GM19025 (cell line): ENCODE results near the gene HCN2.
"Not testable (repeated sequence)": the region's sequence is repeated elsewhere in the genome, so short reads cannot be mapped to it uniquely, and the experiment has no call there.

Experiments
- ATAC-seq: cut with Tn5 transposase; IDR thresholded peaks from one replicate; pipeline ENCODE4 v1.9.1; 2021; ENCODE audit warnings: mild to moderate bottlenecking, low read depth, moderate library complexity; ENCODE audit not compliant: unreplicated experiment

HCN2 gene

GRCh38 chr19:617551-618246 is 28.0 kb downstream of the HCN2 start:
- no peak for ATAC-seq

DNA sequence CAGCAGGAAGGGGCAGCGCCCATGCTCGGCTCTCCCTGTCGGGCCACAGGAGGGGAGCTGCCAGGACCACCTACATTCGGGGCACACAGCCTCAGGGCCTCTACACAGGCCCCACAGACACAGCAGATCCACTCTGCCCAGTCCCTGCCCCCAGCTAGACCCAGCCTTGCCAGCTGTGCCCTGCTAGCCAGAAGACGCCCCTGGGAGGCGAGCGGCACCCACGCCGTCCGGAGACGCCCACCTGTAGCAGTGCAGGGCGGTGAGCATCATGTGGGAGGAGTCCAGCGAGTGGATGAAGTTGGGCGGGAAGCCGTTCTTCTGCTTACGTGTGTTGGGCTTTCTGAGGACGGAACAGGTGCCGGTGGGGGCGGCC is 28.6 kb downstream of the HCN2 start:
- ATAC-seq = no peak

- ATAC-seq = no peak
Observed at GRCh38 chr19:618674-619285, 29.1 kb downstream of the HCN2 start.

DNA sequence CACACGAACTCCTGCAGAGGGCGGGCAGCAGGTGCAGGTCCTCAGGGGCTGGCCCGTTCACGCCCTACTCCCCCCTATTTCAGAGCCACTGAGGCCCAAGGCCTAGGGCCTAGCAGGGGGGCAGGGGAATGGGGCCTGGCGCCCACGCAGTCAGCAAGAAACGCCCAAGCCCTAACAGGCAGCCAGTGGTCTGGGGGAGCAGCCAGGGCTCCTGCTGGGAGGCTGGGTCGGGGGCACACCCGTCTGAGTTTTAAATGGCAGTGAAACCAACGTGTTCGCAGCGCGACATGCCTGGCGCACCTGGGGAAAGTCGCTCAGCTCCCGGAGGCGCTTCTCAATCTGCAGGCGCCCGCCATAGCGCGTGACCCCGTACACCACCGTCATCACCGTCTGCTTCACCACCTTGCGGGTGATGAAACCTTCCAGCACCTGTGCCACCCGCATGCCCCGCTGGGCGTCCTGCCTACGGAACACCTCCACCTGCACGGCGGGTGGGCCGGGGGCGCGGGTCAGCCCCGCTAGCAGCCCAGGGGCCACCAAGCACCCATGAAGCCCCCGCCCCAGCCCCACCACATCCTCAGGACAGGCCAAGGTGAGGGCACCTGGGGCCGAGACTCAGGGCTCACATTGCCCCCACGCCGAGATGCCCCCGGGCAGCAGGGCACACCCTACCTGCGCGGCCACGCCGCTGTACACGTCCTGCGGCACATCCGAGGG is 29.8 kb downstream of the HCN2 start:
- ATAC-seq = no peak

GRCh38 chr19:620166-620862 is 30.6 kb downstream of the HCN2 start:
- ATAC-seq = no peak

- ATAC-seq = not testable (repeated sequence)
Observed at GRCh38 chr19:621191-621590, 31.5 kb downstream of the HCN2 start.

GRCh38 chr19:621819-622218 is 32.1 kb downstream of the HCN2 start:
- no peak for ATAC-seq

GRCh38 chr19:622666-623065 is 33.0 kb downstream of the HCN2 start:
- ATAC-seq = no peak

DNA sequence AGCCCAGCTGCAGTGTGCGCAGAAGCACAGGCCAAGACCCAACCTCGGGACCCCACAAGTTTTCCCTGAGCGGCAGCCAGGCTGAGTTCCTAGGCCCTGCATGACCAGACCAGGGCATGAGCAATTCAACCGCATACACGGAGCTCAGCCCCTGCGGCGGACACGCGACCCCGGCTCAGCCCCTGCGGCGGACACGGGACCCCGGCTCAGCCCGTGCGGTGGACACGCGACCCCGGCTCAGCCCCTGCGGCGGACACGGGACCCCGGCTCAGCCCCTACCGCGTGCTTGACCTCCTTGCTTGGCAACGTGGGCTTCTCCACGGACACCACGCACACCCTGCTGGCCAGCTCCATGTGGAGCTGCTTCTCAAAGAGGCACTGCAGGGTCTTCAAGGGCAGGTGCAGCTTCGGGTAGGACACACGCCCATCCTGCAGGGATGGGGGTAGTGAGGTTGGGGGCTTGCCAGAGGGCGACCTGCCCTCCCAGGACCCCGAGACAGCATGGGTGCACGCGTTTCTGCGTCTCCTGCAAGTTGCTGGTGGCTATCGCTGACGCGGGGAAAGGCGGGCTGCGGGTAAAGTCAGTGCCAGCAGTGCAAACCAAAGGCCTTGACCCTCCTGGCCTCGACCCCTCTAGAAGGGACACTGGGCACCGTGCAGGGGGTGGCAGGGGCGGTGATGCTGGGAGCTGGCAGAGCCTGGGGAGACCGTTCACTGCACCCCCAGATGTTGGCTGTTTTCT is 33.7 kb downstream of the HCN2 start:
- ATAC-seq = no peak

DNA sequence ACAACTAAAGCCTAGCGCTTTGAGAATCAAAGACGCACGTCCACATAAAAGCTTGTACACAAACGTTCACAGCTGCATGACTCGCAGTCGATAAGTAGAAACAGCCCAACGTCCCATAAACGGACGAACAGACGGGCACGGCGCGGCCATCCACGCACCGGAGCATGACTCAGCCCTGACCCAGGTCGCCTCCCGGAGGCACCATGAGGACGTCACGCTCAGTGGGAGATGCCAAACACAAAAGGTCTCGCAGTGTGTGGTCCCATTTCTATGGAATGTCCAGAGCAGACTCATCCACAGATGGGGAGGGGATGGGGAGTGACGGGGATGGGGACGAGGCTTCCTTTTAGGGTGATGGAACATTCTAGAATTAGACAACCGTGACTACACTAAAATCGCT is 34.3 kb downstream of the HCN2 start:
- no peak for ATAC-seq

DNA sequence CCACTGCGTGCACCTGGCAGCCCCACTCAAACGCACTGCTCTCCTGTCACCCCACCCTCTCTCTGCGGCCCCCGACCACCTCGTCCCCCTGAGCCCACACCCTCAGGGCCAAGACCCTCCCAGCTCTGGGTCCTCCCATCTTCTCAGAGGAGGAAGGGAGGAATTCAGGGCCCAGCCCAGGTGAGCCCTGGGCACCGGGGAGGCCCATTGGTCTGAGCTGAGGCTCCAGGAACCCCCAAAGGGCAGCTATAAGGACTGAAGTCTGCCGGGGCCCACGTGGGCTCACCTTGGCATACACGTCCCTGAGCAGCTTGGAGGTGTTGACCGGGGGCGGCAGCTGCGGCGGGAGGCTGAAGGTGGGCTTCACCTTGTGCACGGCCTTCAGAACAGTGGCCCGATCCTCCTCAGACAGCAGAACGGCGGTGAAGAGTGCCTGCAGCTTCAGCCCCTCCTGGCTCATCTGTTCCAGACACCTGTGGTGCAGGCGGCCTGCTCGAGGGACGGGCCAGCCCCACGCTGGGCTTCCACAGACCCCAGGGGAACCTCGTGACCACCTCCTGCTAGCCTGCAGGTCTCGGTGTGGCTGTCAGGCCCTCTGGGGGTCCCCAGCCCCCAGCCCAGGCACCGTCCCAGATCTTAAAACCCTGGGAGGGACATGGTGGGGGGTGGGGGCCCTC is 34.9 kb downstream of the HCN2 start:
- no peak for ATAC-seq

- ATAC-seq = no peak
Observed at GRCh38 chr19:625257-625656, 35.6 kb downstream of the HCN2 start.

- ATAC-seq = not testable (repeated sequence)
Observed at GRCh38 chr19:626566-626965, 36.9 kb downstream of the HCN2 start.

GRCh38 chr19:628168-628567 is 38.5 kb downstream of the HCN2 start:
- no peak for ATAC-seq

DNA sequence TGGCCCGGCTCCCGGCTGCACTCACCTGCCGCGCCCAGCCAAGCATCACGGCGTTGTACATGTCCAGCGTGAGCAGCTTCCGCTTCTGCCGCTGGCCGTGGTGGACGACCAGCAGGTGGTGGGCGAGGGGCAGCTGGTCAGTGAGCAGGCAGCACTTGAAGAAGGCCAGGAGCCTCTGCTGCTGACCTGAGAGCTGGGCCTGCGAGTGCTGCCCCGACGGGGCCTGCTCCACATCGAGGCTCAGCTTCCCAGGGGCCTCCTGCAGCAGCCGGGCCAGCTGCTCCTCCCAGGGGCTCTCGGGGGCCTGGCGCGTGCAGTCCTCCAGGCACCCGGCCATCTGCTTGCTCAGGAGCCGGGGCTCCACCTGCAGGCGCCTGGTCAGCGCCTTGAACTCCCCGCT is 39.8 kb downstream of the HCN2 start:
- ATAC-seq = not testable (repeated sequence)

- no peak for ATAC-seq
Observed at GRCh38 chr19:629961-630714, 40.5 kb downstream of the HCN2 start.

DNA sequence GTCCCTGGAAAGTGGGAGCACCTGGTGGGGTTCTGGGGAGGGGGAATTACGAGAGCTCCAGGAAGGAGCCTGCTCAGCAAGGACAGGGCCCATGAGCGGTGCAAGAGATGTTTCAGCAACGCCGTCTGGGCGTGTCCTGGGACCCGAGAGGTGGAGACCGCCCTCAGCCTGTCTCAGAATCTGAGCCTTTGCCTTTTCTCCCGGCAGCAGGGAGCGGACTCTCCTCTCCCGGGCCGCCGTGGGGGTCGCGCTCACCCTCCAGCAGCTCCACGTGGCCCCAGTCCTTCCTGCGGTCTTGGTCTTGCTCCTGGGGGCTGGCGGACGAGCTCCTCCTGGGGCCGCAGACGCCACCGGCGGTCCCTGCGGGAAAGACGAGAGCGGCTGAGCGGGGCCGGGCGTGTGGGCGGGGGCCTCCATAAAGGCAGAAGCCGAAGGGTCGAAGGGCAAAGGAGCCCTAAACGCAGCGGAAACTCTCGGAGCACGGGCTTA is 42.9 kb downstream of the HCN2 start:
- ATAC-seq = no peak

GRCh38 chr19:633068-633785 is 43.5 kb downstream of the HCN2 start, which contains the start of gene POLRMT:
Gene POLRMT, minus strand, starts transcription at chr19:633537. Its CDS starts 25 bp downstream, at chr19:633512.
- ATAC-seq = peak; percentile 87
